ENCODE results near the gene OTOP2. TPM values are rescaled to one million over a fixed set of nuclear protein-coding genes. Genes with fewer than 3 reads are reported as not detected.

OTOP2 gene
- total RNA-seq, 1 experiment from 2014 or later = not detected

- TF ChIP-seq ATF2 (CRISPR knock-in tag; IDR thresholded peaks at IDR 0.05; ENCODE audit: borderline replicate concordance, low read depth) = no peak
- no peak for TF ChIP-seq ATF3 (CRISPR knock-in tag; conservative IDR thresholded peaks at IDR 0.05)
- no peak for TF ChIP-seq RELA (CRISPR knock-in tag; IDR thresholded peaks at IDR 0.05; ENCODE audit: borderline replicate concordance)
- no peak for TF ChIP-seq TCF7 (CRISPR knock-in tag; IDR thresholded peaks at IDR 0.05; ENCODE audit: low read depth)
- TF ChIP-seq, protein P1, sequence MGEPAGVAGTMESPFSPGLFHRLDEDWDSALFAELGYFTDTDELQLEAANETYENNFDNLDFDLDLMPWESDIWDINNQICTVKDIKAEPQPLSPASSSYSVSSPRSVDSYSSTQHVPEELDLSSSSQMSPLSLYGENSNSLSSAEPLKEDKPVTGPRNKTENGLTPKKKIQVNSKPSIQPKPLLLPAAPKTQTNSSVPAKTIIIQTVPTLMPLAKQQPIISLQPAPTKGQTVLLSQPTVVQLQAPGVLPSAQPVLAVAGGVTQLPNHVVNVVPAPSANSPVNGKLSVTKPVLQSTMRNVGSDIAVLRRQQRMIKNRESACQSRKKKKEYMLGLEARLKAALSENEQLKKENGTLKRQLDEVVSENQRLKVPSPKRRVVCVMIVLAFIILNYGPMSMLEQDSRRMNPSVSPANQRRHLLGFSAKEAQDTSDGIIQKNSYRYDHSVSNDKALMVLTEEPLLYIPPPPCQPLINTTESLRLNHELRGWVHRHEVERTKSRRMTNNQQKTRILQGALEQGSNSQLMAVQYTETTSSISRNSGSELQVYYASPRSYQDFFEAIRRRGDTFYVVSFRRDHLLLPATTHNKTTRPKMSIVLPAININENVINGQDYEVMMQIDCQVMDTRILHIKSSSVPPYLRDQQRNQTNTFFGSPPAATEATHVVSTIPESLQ (CRISPR knock-in tag; IDR thresholded peaks at IDR 0.05) = no peak
- no peak for TF ChIP-seq ZNF317 (CRISPR knock-in tag; IDR thresholded peaks at IDR 0.05; ENCODE audit: borderline replicate concordance, low read depth)
Observed at GRCh38 chr17:74977802-74978201, 53.7 kb downstream of the OTOP2 start (continued).

DNA sequence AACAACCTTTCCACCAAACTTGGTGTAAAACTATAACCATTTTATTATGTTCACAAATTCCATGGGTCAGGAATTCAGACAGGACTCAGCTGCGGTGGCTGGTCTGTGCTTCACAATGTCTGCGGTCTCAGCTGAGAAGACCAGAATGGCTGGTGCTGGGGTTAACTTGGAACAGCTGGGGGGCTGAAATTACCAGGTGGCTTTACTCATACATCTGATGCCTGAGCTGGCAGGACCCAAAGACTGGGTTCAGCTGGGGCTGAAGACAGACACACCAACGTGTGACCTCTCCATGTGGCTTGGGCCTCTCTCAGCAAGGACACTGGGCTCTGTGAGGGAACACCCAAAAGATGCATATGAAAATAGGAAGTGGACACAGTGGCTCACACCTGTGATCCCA lies 54.2 kb downstream of the OTOP2 start:
- TF ChIP-seq KAT7 (CRISPR knock-in tag; IDR thresholded peaks at IDR 0.05; ENCODE audit: borderline replicate concordance) = no peak
- TF ChIP-seq, protein P2, sequence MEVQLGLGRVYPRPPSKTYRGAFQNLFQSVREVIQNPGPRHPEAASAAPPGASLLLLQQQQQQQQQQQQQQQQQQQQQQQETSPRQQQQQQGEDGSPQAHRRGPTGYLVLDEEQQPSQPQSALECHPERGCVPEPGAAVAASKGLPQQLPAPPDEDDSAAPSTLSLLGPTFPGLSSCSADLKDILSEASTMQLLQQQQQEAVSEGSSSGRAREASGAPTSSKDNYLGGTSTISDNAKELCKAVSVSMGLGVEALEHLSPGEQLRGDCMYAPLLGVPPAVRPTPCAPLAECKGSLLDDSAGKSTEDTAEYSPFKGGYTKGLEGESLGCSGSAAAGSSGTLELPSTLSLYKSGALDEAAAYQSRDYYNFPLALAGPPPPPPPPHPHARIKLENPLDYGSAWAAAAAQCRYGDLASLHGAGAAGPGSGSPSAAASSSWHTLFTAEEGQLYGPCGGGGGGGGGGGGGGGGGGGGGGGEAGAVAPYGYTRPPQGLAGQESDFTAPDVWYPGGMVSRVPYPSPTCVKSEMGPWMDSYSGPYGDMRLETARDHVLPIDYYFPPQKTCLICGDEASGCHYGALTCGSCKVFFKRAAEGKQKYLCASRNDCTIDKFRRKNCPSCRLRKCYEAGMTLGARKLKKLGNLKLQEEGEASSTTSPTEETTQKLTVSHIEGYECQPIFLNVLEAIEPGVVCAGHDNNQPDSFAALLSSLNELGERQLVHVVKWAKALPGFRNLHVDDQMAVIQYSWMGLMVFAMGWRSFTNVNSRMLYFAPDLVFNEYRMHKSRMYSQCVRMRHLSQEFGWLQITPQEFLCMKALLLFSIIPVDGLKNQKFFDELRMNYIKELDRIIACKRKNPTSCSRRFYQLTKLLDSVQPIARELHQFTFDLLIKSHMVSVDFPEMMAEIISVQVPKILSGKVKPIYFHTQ (CRISPR knock-in tag; IDR thresholded peaks at IDR 0.05) = no peak
- TF ChIP-seq, protein P3, sequence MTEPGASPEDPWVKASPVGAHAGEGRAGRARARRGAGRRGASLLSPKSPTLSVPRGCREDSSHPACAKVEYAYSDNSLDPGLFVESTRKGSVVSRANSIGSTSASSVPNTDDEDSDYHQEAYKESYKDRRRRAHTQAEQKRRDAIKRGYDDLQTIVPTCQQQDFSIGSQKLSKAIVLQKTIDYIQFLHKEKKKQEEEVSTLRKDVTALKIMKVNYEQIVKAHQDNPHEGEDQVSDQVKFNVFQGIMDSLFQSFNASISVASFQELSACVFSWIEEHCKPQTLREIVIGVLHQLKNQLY (CRISPR knock-in tag; IDR thresholded peaks at IDR 0.05) = no peak
- TF ChIP-seq, protein P4, sequence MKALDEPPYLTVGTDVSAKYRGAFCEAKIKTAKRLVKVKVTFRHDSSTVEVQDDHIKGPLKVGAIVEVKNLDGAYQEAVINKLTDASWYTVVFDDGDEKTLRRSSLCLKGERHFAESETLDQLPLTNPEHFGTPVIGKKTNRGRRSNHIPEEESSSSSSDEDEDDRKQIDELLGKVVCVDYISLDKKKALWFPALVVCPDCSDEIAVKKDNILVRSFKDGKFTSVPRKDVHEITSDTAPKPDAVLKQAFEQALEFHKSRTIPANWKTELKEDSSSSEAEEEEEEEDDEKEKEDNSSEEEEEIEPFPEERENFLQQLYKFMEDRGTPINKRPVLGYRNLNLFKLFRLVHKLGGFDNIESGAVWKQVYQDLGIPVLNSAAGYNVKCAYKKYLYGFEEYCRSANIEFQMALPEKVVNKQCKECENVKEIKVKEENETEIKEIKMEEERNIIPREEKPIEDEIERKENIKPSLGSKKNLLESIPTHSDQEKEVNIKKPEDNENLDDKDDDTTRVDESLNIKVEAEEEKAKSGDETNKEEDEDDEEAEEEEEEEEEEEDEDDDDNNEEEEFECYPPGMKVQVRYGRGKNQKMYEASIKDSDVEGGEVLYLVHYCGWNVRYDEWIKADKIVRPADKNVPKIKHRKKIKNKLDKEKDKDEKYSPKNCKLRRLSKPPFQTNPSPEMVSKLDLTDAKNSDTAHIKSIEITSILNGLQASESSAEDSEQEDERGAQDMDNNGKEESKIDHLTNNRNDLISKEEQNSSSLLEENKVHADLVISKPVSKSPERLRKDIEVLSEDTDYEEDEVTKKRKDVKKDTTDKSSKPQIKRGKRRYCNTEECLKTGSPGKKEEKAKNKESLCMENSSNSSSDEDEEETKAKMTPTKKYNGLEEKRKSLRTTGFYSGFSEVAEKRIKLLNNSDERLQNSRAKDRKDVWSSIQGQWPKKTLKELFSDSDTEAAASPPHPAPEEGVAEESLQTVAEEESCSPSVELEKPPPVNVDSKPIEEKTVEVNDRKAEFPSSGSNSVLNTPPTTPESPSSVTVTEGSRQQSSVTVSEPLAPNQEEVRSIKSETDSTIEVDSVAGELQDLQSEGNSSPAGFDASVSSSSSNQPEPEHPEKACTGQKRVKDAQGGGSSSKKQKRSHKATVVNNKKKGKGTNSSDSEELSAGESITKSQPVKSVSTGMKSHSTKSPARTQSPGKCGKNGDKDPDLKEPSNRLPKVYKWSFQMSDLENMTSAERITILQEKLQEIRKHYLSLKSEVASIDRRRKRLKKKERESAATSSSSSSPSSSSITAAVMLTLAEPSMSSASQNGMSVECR (CRISPR knock-in tag; IDR thresholded peaks at IDR 0.05; ENCODE audit: borderline replicate concordance) = no peak
- H3K9me3 Mint-ChIP-seq = no peaks in the 10 kb centered on the region
- ATAC-seq = no peak
- H3K4me3 Mint-ChIP-seq = no peak overlapping the region
- no peaks in the 10 kb centered on the region for H3K36me3 Mint-ChIP-seq
- H3K27me3 Mint-ChIP-seq (ENCODE audit: low read depth) = peaks cover 61% of the 10 kb centered on the region
- H3K27ac Mint-ChIP-seq = no peak overlapping the region
- ChIA-PET POLR2A (no interaction called here), CTCF (interaction anchor here (1.0 to 1.6 kb wide), 2 partner anchors 16 to 19 kb away, joined by 3 read pairs; no protein-coding TSS in a partner anchor)
- DNase-seq (ENCODE audit: low spot score) = no peak
- H3K4me1 Mint-ChIP-seq = peaks cover 10% of the 10 kb centered on the region
